Measurements from ENCODE around the gene SLC2A10. TPM values are rescaled to one million over a fixed set of nuclear protein-coding genes. Genes with fewer than 3 reads are reported as not detected.
"Not testable (repeated sequence)": the region's sequence is repeated elsewhere in the genome, so short reads cannot be mapped to it uniquely, and the experiment has no call there.

The SLC2A10 gene
- total RNA-seq, 2 donors from 2014 or later = 0.64 to 1.5 TPM

DNA sequence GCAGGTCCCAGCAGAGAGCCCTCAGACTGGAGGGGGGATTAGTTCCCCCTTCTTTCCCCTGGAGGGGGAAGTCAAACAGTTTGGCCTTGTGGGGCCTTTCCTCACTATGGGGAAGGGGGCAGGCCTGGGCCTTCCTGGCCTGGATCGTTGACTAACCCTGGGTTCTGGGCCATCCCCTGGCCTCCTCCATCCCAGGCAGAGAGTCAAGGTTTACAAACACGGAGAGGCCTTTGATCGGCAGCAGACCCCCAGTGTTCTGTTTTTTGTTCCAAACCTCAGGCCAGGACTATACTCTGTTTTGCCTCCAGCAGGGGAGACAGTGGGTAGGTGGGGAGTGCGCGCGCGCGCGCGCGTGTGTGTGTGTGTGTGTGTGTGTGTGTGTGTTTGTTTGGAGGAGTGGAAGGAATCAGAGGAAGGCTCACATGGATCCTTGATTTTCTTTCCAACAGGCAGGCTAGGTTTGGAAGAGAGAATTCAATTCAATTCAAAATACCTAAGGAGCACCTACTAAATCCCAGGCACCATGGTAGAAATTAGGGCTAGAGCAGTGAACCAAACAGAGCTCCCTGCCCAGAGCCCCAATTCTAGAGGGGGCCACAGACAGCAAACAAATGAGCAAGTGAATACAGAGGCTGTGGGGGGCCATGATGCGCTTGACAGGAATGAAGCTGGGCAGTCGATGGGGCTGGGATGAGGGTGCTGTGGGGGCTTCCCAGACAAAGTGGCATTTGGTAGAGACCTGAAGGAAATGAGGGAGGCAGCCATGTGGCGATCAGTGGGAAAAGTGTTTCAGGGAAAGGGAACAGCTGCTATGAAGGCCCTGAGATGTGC is 35.0 kb upstream of the SLC2A10 start:
- H3K27ac Mint-ChIP-seq = no peak overlapping the region
- no peak overlapping the region for H3K4me3 Mint-ChIP-seq
- peaks cover 6% of the 10 kb centered on the region for H3K9me3 Mint-ChIP-seq
- H3K4me1 Mint-ChIP-seq (ENCODE audit: low read depth in 2 of 2) = peaks cover 0 to 2% of the 10 kb centered on the region in 2 donors
- ATAC-seq (no peak), DNase-seq (ENCODE audit: low spot score) (no peak)
- no peaks in the 10 kb centered on the region for H3K27me3 Mint-ChIP-seq
- no peaks in the 10 kb centered on the region for H3K36me3 Mint-ChIP-seq

DNA sequence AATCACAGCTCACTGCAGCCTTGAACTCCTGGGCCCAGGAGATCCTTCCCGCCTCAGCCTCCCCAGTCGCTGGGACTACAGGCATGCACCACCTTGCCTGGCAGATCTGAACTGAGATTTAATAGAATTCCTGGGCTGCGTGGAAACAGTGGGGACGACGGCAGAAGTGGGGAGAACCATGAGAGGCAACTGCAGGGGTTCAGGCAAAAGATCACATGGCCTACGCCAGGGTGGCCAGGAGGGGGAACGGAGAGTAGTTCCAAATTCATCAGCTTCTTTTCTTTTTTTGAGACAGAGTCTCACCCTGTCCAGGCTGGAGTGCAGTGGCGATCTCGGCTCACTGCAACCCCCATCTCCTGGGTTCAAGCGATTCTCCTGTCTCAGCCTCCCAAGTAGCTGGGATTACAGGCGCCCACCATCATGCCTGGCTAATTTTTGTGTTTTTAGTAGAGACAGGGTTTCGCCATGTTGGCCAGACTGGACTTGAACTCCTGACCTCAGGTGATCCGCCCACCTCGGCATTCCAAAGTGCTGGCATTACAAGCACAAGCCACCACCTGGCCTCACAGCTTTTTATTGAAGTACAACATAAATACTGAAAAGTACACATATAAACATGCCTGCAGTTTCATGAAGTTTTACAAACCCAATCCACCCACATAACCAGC is 32.7 kb upstream of the SLC2A10 start:
- H3K36me3 Mint-ChIP-seq; H3K27ac Mint-ChIP-seq; H3K4me3 Mint-ChIP-seq; DNase-seq (ENCODE audit: low spot score); H3K9me3 Mint-ChIP-seq; ATAC-seq; H3K27me3 Mint-ChIP-seq: not testable (repeated sequence)
- peaks cover 10 to 12% of the 10 kb centered on the region in 2 donors for H3K4me1 Mint-ChIP-seq (ENCODE audit: low read depth in 2 of 2)

DNA sequence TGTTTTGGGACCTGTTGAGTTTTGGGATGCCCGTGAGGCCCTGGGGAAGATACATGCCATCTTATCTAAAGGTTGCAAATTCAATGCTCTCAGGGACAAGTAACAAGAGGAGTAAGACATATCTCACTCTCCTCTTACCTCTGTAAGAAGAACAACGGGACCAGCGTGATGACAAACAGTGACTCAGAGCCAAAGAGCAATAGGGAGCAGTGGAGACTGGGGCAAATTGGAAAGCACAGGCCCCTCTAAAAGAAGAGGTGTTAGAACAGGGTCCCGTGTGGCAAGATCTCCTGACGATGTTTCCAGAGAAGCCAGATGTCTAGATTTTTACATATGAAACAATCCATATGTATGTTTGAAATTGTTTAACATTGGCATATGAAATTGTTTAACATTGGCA is 31.8 kb upstream of the SLC2A10 start:
- no peak overlapping the region for H3K4me3 Mint-ChIP-seq
- H3K36me3 Mint-ChIP-seq = no peaks in the 10 kb centered on the region
- peaks cover 11 to 14% of the 10 kb centered on the region in 2 donors for H3K4me1 Mint-ChIP-seq (ENCODE audit: low read depth in 2 of 2)
- DNase-seq (ENCODE audit: low spot score) = no peak
- no peaks in the 10 kb centered on the region for H3K9me3 Mint-ChIP-seq
- H3K27ac Mint-ChIP-seq = no peak overlapping the region
- ATAC-seq = no peak
- H3K27me3 Mint-ChIP-seq = no peaks in the 10 kb centered on the region

DNA sequence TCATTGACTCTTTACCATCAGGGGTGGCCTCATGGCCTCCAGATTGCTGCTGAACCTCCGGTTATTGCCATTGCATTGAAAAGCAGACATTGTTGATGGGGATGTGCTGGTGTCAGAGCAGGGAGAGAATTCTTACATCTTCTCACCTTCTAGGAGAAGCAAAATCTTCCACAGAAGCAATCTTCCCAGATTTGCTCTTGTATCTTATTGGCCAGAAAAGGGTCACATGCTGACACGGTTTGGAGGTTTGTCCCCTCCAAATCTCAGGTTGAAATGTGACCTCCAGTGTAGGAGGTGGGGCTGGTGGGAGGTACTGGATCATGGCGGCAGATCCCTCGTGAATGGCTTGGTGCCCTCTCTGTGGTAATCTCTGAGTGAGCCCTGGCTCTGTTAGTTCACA is 30.9 kb upstream of the SLC2A10 start:
- peak overlapping the region in 1 of 2 donors; percentile 54 for H3K27ac Mint-ChIP-seq
- DNase-seq (ENCODE audit: low spot score) (no peak), ATAC-seq (no peak)
- no peak overlapping the region for H3K4me3 Mint-ChIP-seq
- no peaks in the 10 kb centered on the region for H3K27me3 Mint-ChIP-seq
- H3K36me3 Mint-ChIP-seq = no peaks in the 10 kb centered on the region
- H3K9me3 Mint-ChIP-seq = no peaks in the 10 kb centered on the region
- H3K4me1 Mint-ChIP-seq (ENCODE audit: low read depth in 2 of 2) = peaks cover 18 to 19% of the 10 kb centered on the region in 2 donors

DNA sequence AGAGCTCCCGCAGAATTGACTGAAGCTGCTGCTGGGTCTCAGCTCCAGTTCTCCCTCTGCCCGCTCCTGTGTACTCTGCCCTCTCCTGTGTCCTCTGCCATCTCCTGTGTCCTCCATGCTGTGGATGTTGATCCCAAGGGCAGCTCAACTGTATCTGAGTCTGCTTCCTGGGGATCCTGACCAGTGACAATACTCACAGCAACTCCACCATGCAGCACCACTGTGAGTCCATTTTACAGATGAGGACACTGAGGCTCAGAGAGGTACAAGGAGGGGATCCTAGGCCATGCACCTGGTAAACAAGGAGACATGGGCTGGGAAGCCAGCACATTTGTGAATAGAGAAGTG is 28.8 kb upstream of the SLC2A10 start:
- Mint-ChIP-seq H3K4me1 (ENCODE audit: low read depth in 2 of 2) (peaks cover 29 to 31% of the 10 kb centered on the region in 2 donors), H3K9me3 (no peaks in the 10 kb centered on the region), H3K36me3 (peaks cover 5% of the 10 kb centered on the region), H3K4me3 (no peak overlapping the region), H3K27me3 (no peaks in the 10 kb centered on the region), H3K27ac (peak overlapping the region in 1 of 2 donors; percentile 65)
- ATAC-seq = no peak
- DNase-seq (ENCODE audit: low spot score) = no peak

DNA sequence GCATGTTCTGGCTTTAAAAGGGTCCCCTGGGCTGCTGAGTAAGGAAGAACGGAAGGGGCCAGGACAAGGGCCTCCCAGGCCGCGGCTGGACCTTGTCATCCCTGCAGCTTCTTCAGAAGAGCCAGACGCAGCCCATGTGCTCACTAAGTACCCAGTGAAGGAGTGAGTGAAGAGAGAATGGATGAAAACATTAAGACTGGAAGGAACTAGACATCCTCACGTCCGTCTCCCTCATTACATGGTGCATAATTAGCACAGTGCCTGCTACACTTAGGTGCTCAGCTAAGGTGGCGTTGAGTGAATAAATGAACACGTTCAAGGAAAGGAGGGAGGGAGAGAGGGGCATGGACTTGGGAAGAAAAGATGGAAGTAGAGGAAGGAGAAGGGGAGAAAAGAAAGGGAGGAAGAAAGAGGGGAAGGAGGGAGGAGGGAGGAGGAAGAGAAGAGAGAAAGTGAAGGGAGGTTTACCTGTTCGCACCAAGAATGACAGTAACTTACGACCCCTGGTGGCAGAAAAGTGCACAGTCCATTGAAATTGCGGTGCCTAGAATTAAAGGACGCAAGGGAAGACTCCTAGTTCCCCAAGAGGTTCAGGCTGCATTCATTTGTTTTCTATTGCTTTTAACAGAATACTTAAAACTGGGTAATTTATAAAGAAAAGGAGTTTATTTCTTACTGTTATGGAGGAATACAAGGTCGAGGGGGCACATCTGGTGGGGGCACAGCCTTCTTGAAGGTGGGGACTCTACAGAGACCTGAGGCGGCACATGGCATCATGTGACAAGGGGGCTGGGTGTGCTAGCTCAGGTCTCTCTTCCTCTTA is 28.2 kb upstream of the SLC2A10 start:
- ATAC-seq (peak in 1 of 2 donors; percentile 61), DNase-seq (ENCODE audit: low spot score) (no peak)
- Mint-ChIP-seq H3K4me1 (ENCODE audit: low read depth in 2 of 2) (peaks cover 32 to 37% of the 10 kb centered on the region in 2 donors), H3K36me3 (peaks cover 8% of the 10 kb centered on the region), H3K4me3 (no peak overlapping the region), H3K9me3 (no peaks in the 10 kb centered on the region), H3K27me3 (no peaks in the 10 kb centered on the region), H3K27ac (peak overlapping the region in 1 of 2 donors; percentile 65)

DNA sequence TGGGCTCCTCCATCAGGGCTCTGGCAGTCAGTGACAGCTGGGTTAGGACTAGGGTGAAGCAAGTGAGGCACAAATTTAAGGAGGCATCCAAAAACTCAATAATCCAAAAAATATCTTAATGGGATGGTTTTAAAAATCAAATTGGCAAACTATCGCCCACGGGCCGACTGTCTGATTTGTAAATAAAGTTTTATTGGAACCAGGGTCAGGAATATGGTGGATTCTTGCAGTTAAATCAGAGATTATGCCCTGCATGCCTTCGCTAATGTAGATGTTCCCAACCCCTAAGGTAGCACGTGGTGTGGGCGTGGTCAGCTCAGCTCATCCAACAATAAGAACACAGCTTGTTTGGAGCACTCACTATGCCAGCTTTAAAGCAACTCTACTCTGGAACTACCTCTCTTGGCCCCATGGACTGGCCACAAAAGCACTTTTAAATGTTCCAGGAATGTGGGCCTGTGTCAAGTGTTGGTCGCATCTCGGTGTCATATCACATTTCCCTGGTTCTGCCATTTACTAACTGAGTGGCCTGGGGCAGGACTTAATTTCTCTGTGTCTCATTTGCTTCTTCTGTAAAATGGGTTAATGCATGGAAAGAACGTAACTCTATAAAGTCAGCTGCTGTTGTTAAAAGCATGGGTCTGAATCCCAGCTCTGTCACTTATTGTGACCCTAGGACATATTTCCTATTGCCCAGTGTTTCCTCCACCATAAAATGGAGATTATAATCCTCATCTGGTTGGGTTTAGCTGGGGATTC is 27.2 kb upstream of the SLC2A10 start:
- no peak overlapping the region for H3K4me3 Mint-ChIP-seq
- no peak for DNase-seq (ENCODE audit: low spot score)
- H3K4me1 Mint-ChIP-seq (ENCODE audit: low read depth in 2 of 2) = peaks cover 39 to 43% of the 10 kb centered on the region in 2 donors
- no peaks in the 10 kb centered on the region for H3K9me3 Mint-ChIP-seq
- H3K27me3 Mint-ChIP-seq = no peaks in the 10 kb centered on the region
- H3K27ac Mint-ChIP-seq = peak overlapping the region in 1 of 2 donors; percentile 32
- no peak for ATAC-seq
- peaks cover 13% of the 10 kb centered on the region for H3K36me3 Mint-ChIP-seq

DNA sequence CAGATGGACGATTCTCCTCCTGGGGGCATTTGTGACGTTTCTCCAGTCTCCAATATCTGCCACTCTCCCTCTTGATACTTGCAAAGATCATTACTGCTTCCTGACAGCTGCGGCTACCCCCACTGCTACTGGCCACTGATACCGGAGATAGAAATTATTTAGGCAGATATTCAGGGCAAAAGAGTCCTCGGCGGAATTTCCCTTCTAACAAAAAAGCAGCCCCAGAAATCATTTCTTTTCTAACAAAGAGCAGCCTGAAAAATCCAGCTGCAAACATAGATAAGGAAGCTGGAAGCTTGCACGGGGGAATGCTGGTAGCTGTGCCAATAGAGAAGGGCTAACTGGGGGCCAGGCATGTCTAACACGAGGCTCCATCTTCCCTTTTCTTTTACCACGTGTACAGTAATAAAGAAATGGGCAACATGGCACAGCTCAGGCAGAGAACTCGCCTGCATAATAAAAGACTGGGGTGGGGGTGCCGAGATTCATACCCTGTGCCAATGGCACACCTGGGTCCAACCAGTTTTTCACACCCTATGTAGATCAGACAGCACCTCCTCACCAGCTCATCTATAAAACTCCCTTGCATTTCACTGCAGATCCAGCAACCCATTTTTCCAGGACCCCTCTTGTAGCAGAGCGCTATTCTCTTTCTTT is 26.3 kb upstream of the SLC2A10 start:
- Mint-ChIP-seq H3K27me3 (no peaks in the 10 kb centered on the region), H3K4me3 (no peak overlapping the region), H3K4me1 (ENCODE audit: low read depth in 2 of 2) (peaks cover 47 to 52% of the 10 kb centered on the region in 2 donors), H3K36me3 (peaks cover 13% of the 10 kb centered on the region), H3K9me3 (no peaks in the 10 kb centered on the region), H3K27ac (peak overlapping the region; percentile 4 to 32)
- ATAC-seq (no peak), DNase-seq (ENCODE audit: low spot score) (no peak)

DNA sequence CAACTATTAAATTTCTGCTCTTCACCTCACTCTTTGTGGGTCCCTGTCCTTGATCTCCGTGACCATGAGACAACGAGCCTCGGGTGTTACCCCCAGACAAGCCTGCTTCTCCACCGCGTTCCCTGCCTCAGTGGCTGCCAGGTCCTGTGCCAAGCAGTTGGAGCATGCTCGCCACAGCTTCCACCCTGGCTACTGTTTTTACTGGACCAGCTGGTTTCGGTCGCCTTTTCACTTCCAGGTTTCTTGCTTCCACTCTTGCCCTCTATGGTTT is 25.8 kb upstream of the SLC2A10 start:
- peaks cover 17% of the 10 kb centered on the region for H3K36me3 Mint-ChIP-seq
- ATAC-seq (no peak), DNase-seq (ENCODE audit: low spot score) (no peak)
- H3K4me3 Mint-ChIP-seq = no peak overlapping the region
- no peaks in the 10 kb centered on the region for H3K27me3 Mint-ChIP-seq
- peaks cover 47 to 57% of the 10 kb centered on the region in 2 donors for H3K4me1 Mint-ChIP-seq (ENCODE audit: low read depth in 2 of 2)
- no peaks in the 10 kb centered on the region for H3K9me3 Mint-ChIP-seq
- H3K27ac Mint-ChIP-seq = peak overlapping the region in 1 of 2 donors; percentile 4

DNA sequence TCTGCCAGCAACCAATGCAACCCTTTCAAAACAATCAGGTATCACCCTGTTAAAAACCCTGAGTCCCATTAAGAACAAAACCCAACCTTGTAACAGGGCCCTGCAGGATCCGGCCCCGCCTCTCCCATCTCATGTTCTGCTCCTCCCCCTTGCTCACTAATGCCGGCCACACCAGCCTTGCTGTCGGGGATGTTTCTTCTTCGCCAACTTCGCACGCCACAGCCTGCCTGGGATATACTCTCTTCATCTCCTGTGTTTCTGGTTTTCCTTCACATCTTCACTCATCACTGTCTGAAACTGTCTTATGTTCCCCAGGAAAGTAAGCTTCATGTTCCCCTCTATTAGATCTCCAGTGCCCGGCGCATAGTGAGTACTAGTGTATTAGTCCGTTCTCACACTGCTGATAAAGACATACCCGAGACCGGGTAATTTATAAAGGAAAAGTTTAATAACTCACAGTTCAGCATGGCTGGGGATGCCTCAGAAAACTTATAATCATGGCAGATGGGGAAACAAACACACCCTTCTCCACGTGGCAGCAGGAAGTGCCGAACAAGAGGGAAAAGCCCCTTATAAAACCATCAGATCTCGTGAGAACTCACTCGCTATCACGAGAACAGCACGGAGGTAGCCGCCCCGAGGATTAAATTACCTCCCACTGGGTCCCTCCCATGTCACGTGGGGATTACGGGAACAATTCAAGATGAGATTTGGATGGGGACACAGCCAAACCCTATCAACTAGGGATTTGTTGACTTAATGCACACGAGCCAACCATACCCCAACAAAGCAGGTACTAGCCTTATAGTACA is 25.3 kb upstream of the SLC2A10 start:
- Mint-ChIP-seq H3K27me3 (no peaks in the 10 kb centered on the region), H3K9me3 (no peaks in the 10 kb centered on the region), H3K4me3 (no peak overlapping the region), H3K4me1 (ENCODE audit: low read depth in 2 of 2) (peaks cover 47 to 58% of the 10 kb centered on the region in 2 donors), H3K36me3 (peaks cover 19% of the 10 kb centered on the region), H3K27ac (no peak overlapping the region)
- ATAC-seq (no peak), DNase-seq (ENCODE audit: low spot score) (no peak)

DNA sequence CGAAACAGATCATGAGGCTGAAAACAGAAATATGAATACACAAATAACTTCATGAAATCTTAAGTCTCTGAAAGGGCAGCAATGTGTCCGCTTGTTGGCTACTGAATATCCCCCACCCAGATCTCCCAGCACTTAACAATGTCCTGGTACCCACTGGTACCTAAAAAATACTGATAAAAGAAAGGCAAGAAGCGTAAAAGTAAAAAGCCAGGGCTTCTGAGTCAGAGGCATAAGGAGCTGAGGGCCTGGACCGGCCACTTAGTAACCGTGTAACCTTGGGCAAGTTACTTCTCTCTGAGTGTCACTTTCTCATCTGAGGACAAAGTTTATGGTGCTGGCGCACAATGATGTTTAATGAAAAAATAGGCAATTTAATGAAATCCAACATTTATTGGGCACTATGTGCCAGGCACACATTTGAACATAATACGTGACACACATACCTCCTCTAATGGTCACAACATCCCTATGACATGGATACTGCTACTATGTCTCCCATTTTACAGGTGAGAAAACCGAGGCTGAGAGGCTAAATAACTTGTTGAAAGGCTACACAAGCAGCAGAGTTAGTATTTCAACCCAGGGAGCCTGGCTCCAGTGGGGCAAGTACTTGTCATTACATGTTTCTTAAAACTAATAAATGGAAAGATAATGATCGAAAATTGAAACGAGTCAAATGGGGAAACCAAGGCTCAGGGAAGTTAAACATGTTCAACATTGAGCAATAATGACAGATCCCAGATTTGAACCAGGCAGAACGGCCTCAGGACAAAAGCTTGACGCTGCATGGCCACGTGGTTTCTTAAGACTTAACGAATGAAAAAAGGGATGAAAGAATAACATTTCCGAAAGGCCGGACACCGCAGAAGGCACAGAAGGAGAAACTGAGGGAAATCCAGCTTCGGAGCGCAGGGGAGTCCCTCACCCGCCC is 21.0 kb upstream of the SLC2A10 start:
- H3K4me3 Mint-ChIP-seq = peak overlapping the region; percentile 93
- peaks cover 38 to 54% of the 10 kb centered on the region in 2 donors for H3K4me1 Mint-ChIP-seq (ENCODE audit: low read depth in 2 of 2)
- no peaks in the 10 kb centered on the region for H3K9me3 Mint-ChIP-seq

More for the DNA sequence above, 21.0 kb upstream of the SLC2A10 start:
- Mint-ChIP-seq H3K36me3 (peaks cover 24% of the 10 kb centered on the region), H3K27me3 (no peaks in the 10 kb centered on the region), H3K27ac (peak overlapping the region; percentile 84 to 91)
- DNase-seq (ENCODE audit: low spot score) (no peak), ATAC-seq (no peak)
